ENCODE measurements around the gene OBSCN. TPM values are rescaled to one million over a fixed set of nuclear protein-coding genes. Genes with fewer than 3 reads are reported as not detected.

Gene OBSCN
- total RNA-seq, 1 donor from 2014 or later, result 17.5 TPM

- no peak overlapping the region for H3K27ac Mint-ChIP-seq (ENCODE audit: unreplicated experiment)
- H3K9ac ChIP-seq (ENCODE audit: low read length), result no peak overlapping the region
- no peak for FAIRE-seq
- TF ChIP-seq CTCF (IDR thresholded peaks at IDR 0.05; ENCODE audit: insufficient read depth, low read depth, low read length) (no peak), EZH2 (IDR thresholded peaks at IDR 0.05; ENCODE audit: insufficient read depth, low read length) (no peak)
- H3K9me3 ChIP-seq (ENCODE audit: insufficient read depth, low read depth, low read length), result no peaks in the 10 kb centered on the region
- H3K4me1 Mint-ChIP-seq (ENCODE audit: low read depth, unreplicated experiment), result no peaks in the 10 kb centered on the region
- no peak overlapping the region for H3K4me3 Mint-ChIP-seq (ENCODE audit: unreplicated experiment)
- no peak overlapping the region for H3K4me3 ChIP-seq (ENCODE audit: insufficient read depth, low read depth, low read length)
- no peaks in the 10 kb centered on the region for H3K9me3 Mint-ChIP-seq (ENCODE audit: unreplicated experiment)
- no peak overlapping the region for H3K27ac ChIP-seq (ENCODE audit: low read depth, low read length)
- no peaks in the 10 kb centered on the region for H4K20me1 ChIP-seq (ENCODE audit: insufficient read depth, low read length)
- no peaks in the 10 kb centered on the region for H3K4me1 ChIP-seq (ENCODE audit: insufficient read depth, low read length)
- H2AFZ ChIP-seq (ENCODE audit: low read depth, low read length), result no peak overlapping the region
- no peaks in the 10 kb centered on the region for H3K36me3 Mint-ChIP-seq (ENCODE audit: low read depth, unreplicated experiment)
- peaks cover 29% of the 10 kb centered on the region for H3K27me3 Mint-ChIP-seq (ENCODE audit: low read depth, unreplicated experiment)
- H3K27me3 ChIP-seq (ENCODE audit: insufficient read depth, low read length), result no peaks in the 10 kb centered on the region
- no peak overlapping the region for H3K4me2 ChIP-seq (ENCODE audit: low read length)
- no peaks in the 10 kb centered on the region for H3K36me3 ChIP-seq (ENCODE audit: insufficient read depth, low read length)
- DNase-seq (ENCODE audit: low read depth), result no peak
- no peaks in the 10 kb centered on the region for H3K79me2 ChIP-seq (ENCODE audit: insufficient read depth, low read length)
Measured at GRCh38 chr1:228366062-228366865, 158.4 kb downstream of the OBSCN start.

GRCh38 chr1:228366866-228367741, 159.3 kb downstream of the OBSCN start:
- TF ChIP-seq CTCF (IDR thresholded peaks at IDR 0.05; ENCODE audit: insufficient read depth, low read depth, low read length), result no peak
- TF ChIP-seq EZH2 (IDR thresholded peaks at IDR 0.05; ENCODE audit: insufficient read depth, low read length), result no peak
- no peaks in the 10 kb centered on the region for H3K79me2 ChIP-seq (ENCODE audit: insufficient read depth, low read length)
- H3K4me2 ChIP-seq (ENCODE audit: low read length), result no peak overlapping the region
- DNase-seq (ENCODE audit: low read depth) (no peak), FAIRE-seq (no peak)
- peaks cover 30% of the 10 kb centered on the region for H3K27me3 Mint-ChIP-seq (ENCODE audit: low read depth, unreplicated experiment)
- H3K27me3 ChIP-seq (ENCODE audit: insufficient read depth, low read length), result no peaks in the 10 kb centered on the region
- no peak overlapping the region for H3K9ac ChIP-seq (ENCODE audit: low read length)
- no peaks in the 10 kb centered on the region for H4K20me1 ChIP-seq (ENCODE audit: insufficient read depth, low read length)
- no peaks in the 10 kb centered on the region for H3K4me1 ChIP-seq (ENCODE audit: insufficient read depth, low read length)
- H3K27ac ChIP-seq (ENCODE audit: low read depth, low read length), result no peak overlapping the region
- no peaks in the 10 kb centered on the region for H3K9me3 ChIP-seq (ENCODE audit: insufficient read depth, low read depth, low read length)
- no peaks in the 10 kb centered on the region for H3K9me3 Mint-ChIP-seq (ENCODE audit: unreplicated experiment)
- H3K4me1 Mint-ChIP-seq (ENCODE audit: low read depth, unreplicated experiment), result no peaks in the 10 kb centered on the region
- no peaks in the 10 kb centered on the region for H3K36me3 ChIP-seq (ENCODE audit: insufficient read depth, low read length)
- no peak overlapping the region for H3K4me3 Mint-ChIP-seq (ENCODE audit: unreplicated experiment)
- H3K27ac Mint-ChIP-seq (ENCODE audit: unreplicated experiment), result no peak overlapping the region
- H3K36me3 Mint-ChIP-seq (ENCODE audit: low read depth, unreplicated experiment), result no peaks in the 10 kb centered on the region
- H2AFZ ChIP-seq (ENCODE audit: low read depth, low read length), result no peak overlapping the region
- no peak overlapping the region for H3K4me3 ChIP-seq (ENCODE audit: insufficient read depth, low read depth, low read length)
